Measurements from ENCODE around the gene LRP1B.
"Not testable (repeated sequence)": the region's sequence is repeated elsewhere in the genome, so short reads cannot be mapped to it uniquely, and the experiment has no call there.

DNA sequence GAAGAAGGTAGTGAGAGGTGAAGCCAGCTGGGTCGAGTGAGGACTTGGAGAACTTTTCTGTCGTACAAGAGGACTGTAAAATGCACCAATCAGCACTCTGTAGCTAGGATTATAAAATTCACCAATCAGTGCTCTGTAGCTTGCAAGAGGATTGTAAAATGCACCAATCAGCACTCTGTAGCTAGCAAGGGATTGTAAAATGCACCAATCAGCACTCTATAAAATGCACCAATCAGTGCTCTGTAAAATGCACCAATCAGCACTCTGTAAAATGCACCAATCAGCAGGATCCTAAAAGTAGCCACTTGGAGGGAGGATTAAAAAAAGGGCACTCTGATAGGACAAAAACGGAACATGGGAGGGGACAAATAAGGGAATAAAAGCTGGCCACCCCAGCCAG lies 315.5 kb downstream of the LRP1B start:
- TF ChIP-seq, protein P1, sequence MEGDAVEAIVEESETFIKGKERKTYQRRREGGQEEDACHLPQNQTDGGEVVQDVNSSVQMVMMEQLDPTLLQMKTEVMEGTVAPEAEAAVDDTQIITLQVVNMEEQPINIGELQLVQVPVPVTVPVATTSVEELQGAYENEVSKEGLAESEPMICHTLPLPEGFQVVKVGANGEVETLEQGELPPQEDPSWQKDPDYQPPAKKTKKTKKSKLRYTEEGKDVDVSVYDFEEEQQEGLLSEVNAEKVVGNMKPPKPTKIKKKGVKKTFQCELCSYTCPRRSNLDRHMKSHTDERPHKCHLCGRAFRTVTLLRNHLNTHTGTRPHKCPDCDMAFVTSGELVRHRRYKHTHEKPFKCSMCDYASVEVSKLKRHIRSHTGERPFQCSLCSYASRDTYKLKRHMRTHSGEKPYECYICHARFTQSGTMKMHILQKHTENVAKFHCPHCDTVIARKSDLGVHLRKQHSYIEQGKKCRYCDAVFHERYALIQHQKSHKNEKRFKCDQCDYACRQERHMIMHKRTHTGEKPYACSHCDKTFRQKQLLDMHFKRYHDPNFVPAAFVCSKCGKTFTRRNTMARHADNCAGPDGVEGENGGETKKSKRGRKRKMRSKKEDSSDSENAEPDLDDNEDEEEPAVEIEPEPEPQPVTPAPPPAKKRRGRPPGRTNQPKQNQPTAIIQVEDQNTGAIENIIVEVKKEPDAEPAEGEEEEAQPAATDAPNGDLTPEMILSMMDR (conservative IDR thresholded peaks at IDR 0.05; ENCODE audit: low read length) = not testable (repeated sequence)
- TF ChIP-seq EZH2phosphoT487 (IDR thresholded peaks at IDR 0.05; ENCODE audit: borderline replicate concordance) = not testable (repeated sequence)
